ENCODE data around the gene CACTIN. TPM values are rescaled to one million over a fixed set of nuclear protein-coding genes. Genes with fewer than 3 reads are reported as not detected.

CACTIN gene
- total RNA-seq, 3 donors from 2014 or later (not counting 1 experiment from before 2014, with no cell fraction given): 33.6 to 42.2 (median 40.8) TPM

- ATAC-seq: no peak
- TF ChIP-seq CTCF (IDR thresholded peaks at IDR 0.05): no peak
- no peak for DNase-seq
- no peaks in the 10 kb centered on the region for H3K27me3 ChIP-seq (ENCODE audit: control insufficient read depth, insufficient read depth, low read length)
- no peaks in the 10 kb centered on the region for H3K36me3 ChIP-seq (ENCODE audit: control insufficient read depth, insufficient read depth, low read length)
- intact Hi-C loops (cut with micrococcal nuclease): no loop called here
- no peak overlapping the region for H3K4me3 ChIP-seq (ENCODE audit: low read length)
- H3K27ac ChIP-seq (ENCODE audit: low read length): no peak overlapping the region
- H3K9me3 ChIP-seq (ENCODE audit: control insufficient read depth, insufficient read depth, low read length): no peaks in the 10 kb centered on the region
- 92% methylated on average over 29 of the region's 29 CpGs for WGBS (ENCODE audit: insufficient coverage)
- Mint-ChIP-seq H3K36me3 (no peaks in the 10 kb centered on the region), H3K4me3 (no peak overlapping the region), H3K27me3 (ENCODE audit: low read depth in 2 of 2) (no peaks in the 10 kb centered on the region), H3K4me1 (peaks cover 7 to 25% of the 10 kb centered on the region in 2 donors), H3K9me3 (no peaks in the 10 kb centered on the region), H3K27ac (no peak overlapping the region)
- H3K4me1 ChIP-seq (ENCODE audit: control insufficient read depth, insufficient read depth, low read length): peaks cover 26% of the 10 kb centered on the region
These were observed 50.5 kb downstream of the CACTIN start for GRCh38 chr19:3575949-3576673.

- no peaks in the 10 kb centered on the region for H3K27me3 Mint-ChIP-seq (ENCODE audit: low read depth in 2 of 2)
- ATAC-seq (no peak), DNase-seq (peak in 1 of 2 donors; percentile 46)
- Histone ChIP-seq H3K36me3 (ENCODE audit: control insufficient read depth, insufficient read depth, low read length) (no peaks in the 10 kb centered on the region), H3K27ac (ENCODE audit: low read length) (no peak overlapping the region), H3K27me3 (ENCODE audit: control insufficient read depth, insufficient read depth, low read length) (no peaks in the 10 kb centered on the region), H3K9me3 (ENCODE audit: control insufficient read depth, insufficient read depth, low read length) (no peaks in the 10 kb centered on the region), H3K4me3 (ENCODE audit: low read length) (no peak overlapping the region), H3K4me1 (ENCODE audit: control insufficient read depth, insufficient read depth, low read length) (peaks cover 26% of the 10 kb centered on the region)
- no peak for TF ChIP-seq CTCF (IDR thresholded peaks at IDR 0.05)
- intact Hi-C loops (cut with micrococcal nuclease): no loop called here
- H3K4me3 Mint-ChIP-seq: peak overlapping the region; percentile 40
- no peaks in the 10 kb centered on the region for H3K9me3 Mint-ChIP-seq
- peaks cover 7 to 25% of the 10 kb centered on the region in 2 donors for H3K4me1 Mint-ChIP-seq
- no peak overlapping the region for H3K27ac Mint-ChIP-seq
- H3K36me3 Mint-ChIP-seq: no peaks in the 10 kb centered on the region
- 97% methylated on average over 17 of the region's 19 CpGs for WGBS (ENCODE audit: insufficient coverage)
These were observed 51.3 kb downstream of the CACTIN start for GRCh38 chr19:3575260-3575741.

- no peak for TF ChIP-seq CTCF (IDR thresholded peaks at IDR 0.05)
- peak; percentile 70 to 88 for DNase-seq
These were observed 52.5 kb downstream of the CACTIN start for GRCh38 chr19:3573858-3574637.

More at GRCh38 chr19:3573858-3574637, 52.5 kb downstream of the CACTIN start:
- Mint-ChIP-seq H3K36me3 (no peaks in the 10 kb centered on the region), H3K27ac (peak overlapping the region in 1 of 2 donors; percentile 85), H3K4me3 (peak overlapping the region; percentile 87), H3K9me3 (no peaks in the 10 kb centered on the region), H3K4me1 (peaks cover 7 to 25% of the 10 kb centered on the region in 2 donors), H3K27me3 (ENCODE audit: low read depth in 2 of 2) (no peaks in the 10 kb centered on the region)
- Histone ChIP-seq H3K4me1 (ENCODE audit: control insufficient read depth, insufficient read depth, low read length) (peaks cover 26% of the 10 kb centered on the region), H3K27ac (ENCODE audit: low read length) (no peak overlapping the region), H3K27me3 (ENCODE audit: control insufficient read depth, insufficient read depth, low read length) (no peaks in the 10 kb centered on the region), H3K4me3 (ENCODE audit: low read length) (peak overlapping the region; percentile 84), H3K36me3 (ENCODE audit: control insufficient read depth, insufficient read depth, low read length) (no peaks in the 10 kb centered on the region), H3K9me3 (ENCODE audit: control insufficient read depth, insufficient read depth, low read length) (no peaks in the 10 kb centered on the region)
- WGBS (ENCODE audit: insufficient coverage): 69% methylated on average over 55 of the region's 55 CpGs
- intact Hi-C loops (cut with micrococcal nuclease): loop anchor here (2.0 kb wide), 2 partner anchors 53 to 67 kb away; partner anchors contain the start of genes CACTIN and FZR1
- ATAC-seq: peak; percentile 24 to 43 (median 30)

Measured in natural killer cell (primary cell).